WERI-Rb-1 (cell line): ENCODE results near the gene ABCC4.
"Not testable (repeated sequence)": the region's sequence is repeated elsewhere in the genome, so short reads cannot be mapped to it uniquely, and the experiment has no call there.

Experiments used
- DNase-seq: peaks from one replicate; pipeline ENCODE4 v3.0.0-alpha.2; 2020
- H3K27ac ChIP-seq: fragments of 250-450 bp; sonication (Bioruptor Pico); 2 replicates; pipeline ENCODE4 v1.5.1; 2020; ENCODE audit warnings: mild to moderate bottlenecking, moderate library complexity
- H3K27me3 ChIP-seq: fragments of 250-450 bp; sonication (Bioruptor Pico); 2 replicates; pipeline ENCODE4 v1.5.1; 2021; ENCODE audit warnings: mild to moderate bottlenecking, low read depth, moderate library complexity; ENCODE audit not compliant: insufficient read depth, severe bottlenecking
- H3K36me3 ChIP-seq: fragments of 250-450 bp; sonication (Bioruptor Pico); 2 replicates; pipeline ENCODE4 v1.5.1; 2020; ENCODE audit warnings: mild to moderate bottlenecking, moderate library complexity
- H3K4me3 ChIP-seq: 2 replicates; pipeline ENCODE4 v1.5.1; 2011; ENCODE audit warnings: low read depth, mild to moderate bottlenecking, control low read depth, low read length
- H3K9me3 ChIP-seq: fragments of 250-450 bp; sonication (Bioruptor Pico); 2 replicates; pipeline ENCODE4 v1.5.1; 2021; ENCODE audit warnings: mild to moderate bottlenecking, moderate library complexity; ENCODE audit not compliant: severe bottlenecking
- TF ChIP-seq, protein P1 (sequence below): IDR thresholded peaks from 2 replicates; pipeline ENCODE4 v1.5.1; 2011; ENCODE audit warnings: low read depth, mild to moderate bottlenecking, control low read depth, inconsistent platforms, low read length

The ABCC4 gene

GRCh38 chr13:95197548-95197947 lies 103.7 kb downstream of the ABCC4 start:
- no peak overlapping the region for H3K4me3 ChIP-seq
- peaks cover 4% of the 10 kb centered on the region for H3K9me3 ChIP-seq
- H3K36me3 ChIP-seq = peaks cover 8% of the 10 kb centered on the region
- DNase-seq = no peak
- H3K27me3 ChIP-seq = no peaks in the 10 kb centered on the region
- TF ChIP-seq, protein P1, sequence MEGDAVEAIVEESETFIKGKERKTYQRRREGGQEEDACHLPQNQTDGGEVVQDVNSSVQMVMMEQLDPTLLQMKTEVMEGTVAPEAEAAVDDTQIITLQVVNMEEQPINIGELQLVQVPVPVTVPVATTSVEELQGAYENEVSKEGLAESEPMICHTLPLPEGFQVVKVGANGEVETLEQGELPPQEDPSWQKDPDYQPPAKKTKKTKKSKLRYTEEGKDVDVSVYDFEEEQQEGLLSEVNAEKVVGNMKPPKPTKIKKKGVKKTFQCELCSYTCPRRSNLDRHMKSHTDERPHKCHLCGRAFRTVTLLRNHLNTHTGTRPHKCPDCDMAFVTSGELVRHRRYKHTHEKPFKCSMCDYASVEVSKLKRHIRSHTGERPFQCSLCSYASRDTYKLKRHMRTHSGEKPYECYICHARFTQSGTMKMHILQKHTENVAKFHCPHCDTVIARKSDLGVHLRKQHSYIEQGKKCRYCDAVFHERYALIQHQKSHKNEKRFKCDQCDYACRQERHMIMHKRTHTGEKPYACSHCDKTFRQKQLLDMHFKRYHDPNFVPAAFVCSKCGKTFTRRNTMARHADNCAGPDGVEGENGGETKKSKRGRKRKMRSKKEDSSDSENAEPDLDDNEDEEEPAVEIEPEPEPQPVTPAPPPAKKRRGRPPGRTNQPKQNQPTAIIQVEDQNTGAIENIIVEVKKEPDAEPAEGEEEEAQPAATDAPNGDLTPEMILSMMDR = no peak
- no peak overlapping the region for H3K27ac ChIP-seq

GRCh38 chr13:95195146-95195545 lies 106.1 kb downstream of the ABCC4 start:
- peaks cover 4% of the 10 kb centered on the region for H3K9me3 ChIP-seq
- no peaks in the 10 kb centered on the region for H3K27me3 ChIP-seq
- TF ChIP-seq, protein P1 = no peak
- H3K27ac ChIP-seq = no peak overlapping the region
- H3K4me3 ChIP-seq = no peak overlapping the region
- H3K36me3 ChIP-seq = peaks cover 8% of the 10 kb centered on the region
- no peak for DNase-seq

- H3K27me3 ChIP-seq = no peaks in the 10 kb centered on the region
- no peak for DNase-seq
- peaks cover 2% of the 10 kb centered on the region for H3K9me3 ChIP-seq
- H3K36me3 ChIP-seq = peaks cover 8% of the 10 kb centered on the region
- H3K27ac ChIP-seq = no peak overlapping the region
- H3K4me3 ChIP-seq = no peak overlapping the region
- TF ChIP-seq, protein P1 = no peak
Observed at GRCh38 chr13:95193509-95194230, 107.6 kb downstream of the ABCC4 start.

- Histone ChIP-seq H3K36me3 (peaks cover 8% of the 10 kb centered on the region), H3K4me3 (no peak overlapping the region)
- no peak for DNase-seq
Observed at GRCh38 chr13:95192998-95193397, 108.3 kb downstream of the ABCC4 start.

DNA sequence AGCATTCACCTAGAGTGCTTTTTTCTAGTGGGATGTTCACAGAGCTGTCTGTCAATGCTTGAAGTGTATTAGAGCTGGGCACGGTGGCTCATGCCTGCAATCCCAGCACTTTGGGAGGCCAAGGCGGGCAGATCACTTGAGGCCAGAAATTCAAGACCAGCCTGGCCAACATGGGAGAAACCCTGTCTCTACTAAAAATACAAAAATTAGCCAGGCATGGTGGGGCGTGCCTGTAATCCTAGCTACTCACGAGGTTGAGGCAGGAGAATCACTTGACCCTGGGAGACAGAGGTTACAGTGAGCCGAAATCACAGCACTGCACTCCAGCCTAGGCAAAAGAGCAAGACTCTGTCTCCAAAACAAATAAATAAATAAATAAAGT lies 108.7 kb downstream of the ABCC4 start:
- H3K4me3 ChIP-seq, H3K27ac ChIP-seq, H3K36me3 ChIP-seq, H3K9me3 ChIP-seq, DNase-seq, H3K27me3 ChIP-seq: not testable (repeated sequence)

More at GRCh38 chr13:95192998-95193397, 108.3 kb downstream of the ABCC4 start:
- H3K27ac ChIP-seq = no peak overlapping the region; the same call in 1 of the 2 replicates
- H3K27me3 ChIP-seq = no peaks in the 10 kb centered on the region
- no peaks in the 10 kb centered on the region for H3K9me3 ChIP-seq
- TF ChIP-seq, protein P1 = no peak

- H3K27me3 ChIP-seq = no peaks in the 10 kb centered on the region
- H3K9me3 ChIP-seq = no peaks in the 10 kb centered on the region
- peak overlapping the region; percentile 18 for H3K27ac ChIP-seq
- H3K4me3 ChIP-seq = no peak overlapping the region
- DNase-seq = peak; percentile 97
- peaks cover 8% of the 10 kb centered on the region for H3K36me3 ChIP-seq
- TF ChIP-seq, protein P1 = peak; percentile 100
Observed at GRCh38 chr13:95191821-95192563, 109.3 kb downstream of the ABCC4 start.
